ENCODE results near the gene SPIRE1. TPM values are rescaled to one million over a fixed set of nuclear protein-coding genes. Genes with fewer than 3 reads are reported as not detected.
A peak's percentile ranks its signal among the peaks of the same experiment; 100 is the strongest.
"Not testable (repeated sequence)": the region's sequence is repeated elsewhere in the genome, so short reads cannot be mapped to it uniquely, and the experiment has no call there.

The SPIRE1 gene
- total RNA-seq, 1 donor from 2014 or later, result 16.9 TPM

DNA sequence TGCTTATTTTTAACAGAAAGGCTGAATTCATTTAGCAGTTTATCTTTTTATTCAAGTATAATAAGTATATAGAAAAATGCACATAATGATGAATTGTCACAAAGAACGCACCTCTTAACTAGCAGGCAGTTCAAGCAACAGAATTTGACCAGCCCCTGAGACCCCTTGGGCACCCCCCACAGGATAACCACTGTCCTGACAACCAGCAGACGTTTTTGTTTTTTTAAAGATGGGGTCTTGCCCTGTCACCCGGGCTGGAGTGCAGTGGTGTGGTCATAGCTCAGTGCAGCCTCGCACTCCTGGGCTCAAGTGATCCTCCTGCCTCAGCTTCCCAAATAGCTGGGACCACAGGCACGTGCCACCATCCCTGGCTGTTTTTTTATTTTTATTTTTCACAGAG lies 236.2 kb downstream of the SPIRE1 start:
- Histone ChIP-seq H3K27me3 (no peaks in the 10 kb centered on the region), H3K9me3 (no peaks in the 10 kb centered on the region), H3K4me1 (peaks cover 3 to 4% of the 10 kb centered on the region in 2 donors), H3K4me3 (no peak overlapping the region), H3K36me3 (no peaks in the 10 kb centered on the region), H3K27ac (no peak overlapping the region)
- DNase-seq (ENCODE audit: low spot score in 2 of 2), result no peak
- TF ChIP-seq, protein P1, sequence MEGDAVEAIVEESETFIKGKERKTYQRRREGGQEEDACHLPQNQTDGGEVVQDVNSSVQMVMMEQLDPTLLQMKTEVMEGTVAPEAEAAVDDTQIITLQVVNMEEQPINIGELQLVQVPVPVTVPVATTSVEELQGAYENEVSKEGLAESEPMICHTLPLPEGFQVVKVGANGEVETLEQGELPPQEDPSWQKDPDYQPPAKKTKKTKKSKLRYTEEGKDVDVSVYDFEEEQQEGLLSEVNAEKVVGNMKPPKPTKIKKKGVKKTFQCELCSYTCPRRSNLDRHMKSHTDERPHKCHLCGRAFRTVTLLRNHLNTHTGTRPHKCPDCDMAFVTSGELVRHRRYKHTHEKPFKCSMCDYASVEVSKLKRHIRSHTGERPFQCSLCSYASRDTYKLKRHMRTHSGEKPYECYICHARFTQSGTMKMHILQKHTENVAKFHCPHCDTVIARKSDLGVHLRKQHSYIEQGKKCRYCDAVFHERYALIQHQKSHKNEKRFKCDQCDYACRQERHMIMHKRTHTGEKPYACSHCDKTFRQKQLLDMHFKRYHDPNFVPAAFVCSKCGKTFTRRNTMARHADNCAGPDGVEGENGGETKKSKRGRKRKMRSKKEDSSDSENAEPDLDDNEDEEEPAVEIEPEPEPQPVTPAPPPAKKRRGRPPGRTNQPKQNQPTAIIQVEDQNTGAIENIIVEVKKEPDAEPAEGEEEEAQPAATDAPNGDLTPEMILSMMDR (IDR thresholded peaks at IDR 0.05), result no peak
- intact Hi-C loops (cut with DNase I), result no loop called here

DNA sequence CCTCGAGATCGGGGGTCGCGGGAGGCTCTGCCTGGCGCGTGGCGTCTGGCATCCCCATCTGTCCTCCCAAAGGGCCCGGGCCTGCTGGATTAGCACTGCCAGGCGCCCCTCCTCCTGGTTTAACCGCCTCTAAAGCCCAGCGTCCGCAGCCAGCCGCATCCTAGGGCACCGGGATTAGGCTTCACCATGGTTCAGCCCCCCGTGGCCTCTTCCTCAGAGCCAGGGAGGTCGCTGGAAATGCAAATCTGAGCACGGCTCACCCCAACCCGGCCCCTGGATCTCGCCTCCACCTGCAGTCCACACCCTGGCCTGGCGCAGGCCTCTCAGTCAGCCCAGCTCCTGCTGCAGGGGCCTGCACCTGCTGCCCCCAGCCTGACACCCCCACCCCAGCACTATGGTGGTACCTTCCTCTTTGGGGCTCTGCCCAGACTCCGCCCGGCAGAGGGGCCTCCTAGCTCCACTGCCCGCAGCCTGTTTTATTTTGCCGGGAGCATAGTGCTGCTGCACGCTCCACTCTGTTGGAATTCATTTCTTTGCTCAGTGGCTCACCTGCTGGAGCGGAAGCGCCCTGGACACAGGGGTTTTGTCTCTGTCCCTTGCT lies 237.0 kb downstream of the SPIRE1 start:
- Histone ChIP-seq H3K4me3 (peak overlapping the region; percentile 57 to 87), H3K27me3 (no peaks in the 10 kb centered on the region), H3K27ac (no peak overlapping the region), H3K4me1 (peaks cover 4 to 6% of the 10 kb centered on the region in 2 donors), H3K9me3 (no peaks in the 10 kb centered on the region), H3K36me3 (no peaks in the 10 kb centered on the region)
- intact Hi-C loops (cut with DNase I), result no loop called here
- TF ChIP-seq, protein P1 (IDR thresholded peaks at IDR 0.05), result no peak
- DNase-seq (ENCODE audit: low spot score in 2 of 2), result no peak

DNA sequence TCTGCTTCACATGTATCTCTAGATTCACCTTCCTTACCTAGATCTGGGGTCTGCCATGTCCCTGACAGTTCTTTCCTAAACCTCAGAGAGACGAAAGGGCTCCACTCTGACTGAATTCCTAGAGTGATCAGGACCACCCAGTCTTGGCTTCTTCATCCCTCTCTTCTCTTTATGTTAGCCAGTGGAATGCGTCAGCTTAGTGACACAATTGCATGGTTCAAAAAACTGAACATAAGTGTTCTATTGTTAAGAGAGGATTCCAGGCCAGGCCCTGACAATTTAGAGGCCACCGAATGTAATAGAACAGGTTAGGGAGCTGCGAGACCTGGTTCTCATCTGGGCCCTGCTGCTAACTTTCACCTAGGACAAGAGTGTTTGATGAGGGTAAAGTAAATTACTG lies 240.2 kb downstream of the SPIRE1 start:
- no peaks in the 10 kb centered on the region for H3K9me3 ChIP-seq
- no peak overlapping the region for H3K27ac ChIP-seq
- H3K27me3 ChIP-seq, result no peaks in the 10 kb centered on the region
- H3K4me3 ChIP-seq, result no peak overlapping the region
- no peak for DNase-seq (ENCODE audit: low spot score in 2 of 2)
- intact Hi-C loops (cut with DNase I), result no loop called here
- peaks cover 7 to 18% of the 10 kb centered on the region in 2 donors for H3K4me1 ChIP-seq
- H3K36me3 ChIP-seq, result no peaks in the 10 kb centered on the region
- TF ChIP-seq, protein P1 (IDR thresholded peaks at IDR 0.05), result no peak

DNA sequence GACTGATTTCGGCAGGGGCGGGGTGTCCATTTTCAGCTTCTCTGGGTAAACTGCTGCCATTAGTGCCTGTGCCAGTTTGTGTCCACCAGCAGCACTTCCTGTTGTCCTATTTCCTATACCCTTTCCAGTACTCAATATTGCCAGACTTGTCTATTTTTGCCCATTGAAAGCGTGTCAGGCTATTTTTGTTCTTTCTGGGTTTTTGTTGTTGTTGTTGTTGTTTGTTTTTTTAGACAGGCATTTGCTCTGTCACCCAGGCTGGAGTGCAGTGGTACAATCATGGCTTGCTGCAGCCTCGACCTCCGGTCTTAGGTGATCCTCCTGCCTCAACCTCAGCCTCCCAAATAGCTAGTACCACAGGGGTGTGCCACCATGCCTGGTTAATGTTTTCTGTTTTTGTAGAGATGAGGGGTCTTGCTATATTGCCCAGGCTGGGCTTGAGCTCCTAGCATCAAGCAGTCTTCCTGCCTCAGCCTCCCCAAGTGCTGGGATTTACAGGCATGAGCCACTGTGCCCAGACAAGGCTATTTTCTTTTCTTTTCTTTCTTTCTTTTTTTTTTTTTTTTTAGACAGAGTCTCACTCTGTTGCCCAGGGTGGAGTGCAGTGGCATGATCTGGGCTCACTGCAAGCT lies 241.7 kb downstream of the SPIRE1 start:
- H3K4me3 ChIP-seq, result no peak overlapping the region
- no peak for DNase-seq (ENCODE audit: low spot score in 2 of 2)
- H3K27me3 ChIP-seq, result no peaks in the 10 kb centered on the region
- no peaks in the 10 kb centered on the region for H3K36me3 ChIP-seq
- peaks cover 7 to 18% of the 10 kb centered on the region in 2 donors for H3K4me1 ChIP-seq
- no peaks in the 10 kb centered on the region for H3K9me3 ChIP-seq
- H3K27ac ChIP-seq, result peak overlapping the region; percentile 68 to 87
- intact Hi-C loops (cut with DNase I), result no loop called here
- TF ChIP-seq, protein P1 (IDR thresholded peaks at IDR 0.05), result no peak

DNA sequence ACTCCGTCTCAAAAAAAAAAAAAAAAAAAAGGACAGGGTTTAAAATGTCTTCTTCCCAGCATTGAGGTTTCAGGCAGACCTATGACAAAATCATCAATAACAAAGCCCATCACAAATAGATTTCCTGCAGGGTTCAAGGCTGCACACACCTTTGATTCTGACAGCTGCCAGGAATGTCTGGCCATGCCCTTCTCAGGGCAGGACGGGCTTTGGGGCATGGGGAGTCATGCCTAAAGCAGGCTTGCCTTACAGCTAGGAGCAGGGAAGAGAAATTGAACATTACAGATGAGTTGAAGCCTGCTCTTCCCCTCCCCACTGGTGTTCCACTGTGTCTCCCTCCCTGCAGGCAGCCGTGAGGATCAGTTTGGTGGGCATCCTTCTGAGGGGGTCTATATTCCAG lies 246.5 kb downstream of the SPIRE1 start:
- Histone ChIP-seq H3K4me1 (peaks cover 3 to 27% of the 10 kb centered on the region in 2 donors), H3K9me3 (no peaks in the 10 kb centered on the region), H3K36me3 (no peaks in the 10 kb centered on the region), H3K4me3 (no peak overlapping the region), H3K27ac (no peak overlapping the region), H3K27me3 (no peaks in the 10 kb centered on the region)
- intact Hi-C loops (cut with DNase I), result no loop called here
- no peak for DNase-seq (ENCODE audit: low spot score in 2 of 2)
- TF ChIP-seq, protein P1 (IDR thresholded peaks at IDR 0.05), result no peak

DNA sequence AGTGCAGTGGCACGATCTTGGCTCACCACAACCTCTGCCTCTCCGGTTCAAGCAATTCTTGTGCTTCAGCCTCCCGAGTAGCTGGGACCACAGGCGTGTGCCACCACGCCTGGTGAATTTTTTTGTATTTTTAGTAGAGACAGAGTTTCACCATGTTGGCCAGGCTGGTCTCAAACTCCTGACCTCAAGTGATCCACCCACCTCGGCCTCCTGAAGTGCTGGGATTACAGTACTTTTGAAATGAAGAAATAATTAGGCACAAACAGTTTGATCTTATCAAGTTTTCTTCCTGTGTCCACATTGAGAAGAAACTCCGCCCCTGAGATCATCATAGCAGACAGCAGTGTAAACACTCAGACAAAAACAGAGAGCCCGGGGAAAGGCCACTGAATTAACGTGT lies 247.2 kb downstream of the SPIRE1 start:
- H3K27ac ChIP-seq; H3K4me3 ChIP-seq; H3K9me3 ChIP-seq; H3K36me3 ChIP-seq; H3K27me3 ChIP-seq; DNase-seq (ENCODE audit: low spot score in 2 of 2); intact Hi-C loops (cut with DNase I): not testable (repeated sequence)
- peaks cover 3 to 22% of the 10 kb centered on the region in 2 donors for H3K4me1 ChIP-seq

Measured in ascending aorta (tissue), 2 donors.